Activated CD4-positive, alpha-beta T cell treated with anti-CD3 and anti-CD28 coated beads, Interleukin-2, amount 50 U/mL, for 1 hour (primary cell): ENCODE data around the gene METAP1.
"Not testable (repeated sequence)": the region's sequence is repeated elsewhere in the genome, so short reads cannot be mapped to it uniquely, and the experiment has no call there.

Experiments
- DNase-seq: peaks from one replicate; pipeline ENCODE4 v3.0.0-alpha.2; 2020

Gene METAP1

GRCh38 chr4:99102634-99103033 is 107.1 kb downstream of the METAP1 start:
- DNase-seq = no peak

GRCh38 chr4:99103166-99103565 is 107.6 kb downstream of the METAP1 start:
- DNase-seq = no peak

GRCh38 chr4:99104153-99104552 is 108.6 kb downstream of the METAP1 start:
- DNase-seq = no peak

- DNase-seq = not testable (repeated sequence)
Measured at GRCh38 chr4:99109286-99109685, 113.8 kb downstream of the METAP1 start.
